ENCODE measurements around the gene CCDC34.
A peak's percentile ranks its signal among the peaks of the same experiment; 100 is the strongest.

The CCDC34 gene

GRCh38 chr11:27304514-27304913 lies 58.5 kb downstream of the CCDC34 start:
- TF ChIP-seq CTCF (IDR thresholded peaks at IDR 0.05; ENCODE audit: control insufficient read depth, extremely low read depth, insufficient read depth): no peak
- DNase-seq (ENCODE audit: low read depth): no peak
- no peak overlapping the region for H3K4me3 ChIP-seq (ENCODE audit: low read depth, low read length)

GRCh38 chr11:27303903-27304302 lies 59.1 kb downstream of the CCDC34 start:
- TF ChIP-seq CTCF (IDR thresholded peaks at IDR 0.05; ENCODE audit: control insufficient read depth, extremely low read depth, insufficient read depth): no peak
- no peak for DNase-seq (ENCODE audit: low read depth)
- no peak overlapping the region for H3K4me3 ChIP-seq (ENCODE audit: low read depth, low read length)

GRCh38 chr11:27300974-27301373 lies 62.0 kb downstream of the CCDC34 start:
- no peak overlapping the region for H3K4me3 ChIP-seq (ENCODE audit: low read depth, low read length)
- DNase-seq (ENCODE audit: low read depth): no peak
- no peak for TF ChIP-seq CTCF (IDR thresholded peaks at IDR 0.05; ENCODE audit: control insufficient read depth, extremely low read depth, insufficient read depth)

GRCh38 chr11:27297616-27298015 lies 65.4 kb downstream of the CCDC34 start:
- no peak for TF ChIP-seq CTCF (IDR thresholded peaks at IDR 0.05; ENCODE audit: control insufficient read depth, extremely low read depth, insufficient read depth)
- H3K4me3 ChIP-seq (ENCODE audit: low read depth, low read length): no peak overlapping the region
- no peak for DNase-seq (ENCODE audit: low read depth)

GRCh38 chr11:27296497-27296896 lies 66.5 kb downstream of the CCDC34 start:
- peak; percentile 82 for TF ChIP-seq CTCF (IDR thresholded peaks at IDR 0.05; ENCODE audit: control insufficient read depth, extremely low read depth, insufficient read depth)
- H3K4me3 ChIP-seq (ENCODE audit: low read depth, low read length): no peak overlapping the region
- DNase-seq (ENCODE audit: low read depth): peak; percentile 32

- H3K4me3 ChIP-seq (ENCODE audit: low read depth, low read length): no peak overlapping the region
- no peak for TF ChIP-seq CTCF (IDR thresholded peaks at IDR 0.05; ENCODE audit: control insufficient read depth, extremely low read depth, insufficient read depth)
Measured at GRCh38 chr11:27295928-27296327, 67.1 kb downstream of the CCDC34 start.

GRCh38 chr11:27294654-27295053 lies 68.4 kb downstream of the CCDC34 start:
- H3K4me3 ChIP-seq (ENCODE audit: low read depth, low read length): no peak overlapping the region
- no peak for DNase-seq (ENCODE audit: low read depth)
- no peak for TF ChIP-seq CTCF (IDR thresholded peaks at IDR 0.05; ENCODE audit: control insufficient read depth, extremely low read depth, insufficient read depth)

More at GRCh38 chr11:27295928-27296327, 67.1 kb downstream of the CCDC34 start:
- DNase-seq (ENCODE audit: low read depth): no peak
